GM23338 (cell line): ENCODE data around the gene CHSY1.

Experiments used
- CREB1 ChIP-seq: fragments of 250-450 bp; sonication (Bioruptor Pico); IDR thresholded peaks from 2 replicates; pipeline ENCODE4 v1.5.0; 2020; ENCODE audit warnings: low read depth, mild to moderate bottlenecking, moderate library complexity
- EZH2 ChIP-seq: fragments of 200-600 bp; sonication (generic); IDR thresholded peaks from one replicate; pipeline ENCODE4 v1.8.0; 2017; ENCODE audit warnings: antibody characterized with exemption, mild to moderate bottlenecking, low read depth; ENCODE audit not compliant: unreplicated experiment
- EZH2phosphoT487 ChIP-seq: fragments of 200-600 bp; sonication (generic); IDR thresholded peaks from one replicate; pipeline ENCODE4 v1.8.1; 2018; ENCODE audit warnings: antibody characterized with exemption; ENCODE audit not compliant: unreplicated experiment
- JUNB ChIP-seq: IDR thresholded peaks from one replicate; pipeline ENCODE4 v1.6.1; 2016; ENCODE audit warnings: antibody characterized with exemption; ENCODE audit not compliant: unreplicated experiment
- NANOG ChIP-seq: IDR thresholded peaks from 2 replicates; pipeline ENCODE4 v1.6.1; 2016; ENCODE audit warnings: antibody characterized with exemption, borderline replicate concordance
- POLR2AphosphoS5 ChIP-seq: IDR thresholded peaks from 2 replicates; pipeline ENCODE4 v1.6.1; 2016; ENCODE audit warnings: antibody characterized with exemption, low read depth
- STAT1 ChIP-seq: IDR thresholded peaks from one replicate; pipeline ENCODE4 v1.6.1; 2016; ENCODE audit warnings: antibody characterized with exemption; ENCODE audit not compliant: unreplicated experiment
- ZNF331 ChIP-seq: fragments of 250-450 bp; sonication (Bioruptor Pico); IDR thresholded peaks from 2 replicates; pipeline ENCODE4 v1.5.0; 2020; ENCODE audit warnings: low read depth, mild to moderate bottlenecking, moderate library complexity
- TF ChIP-seq, protein P1 (sequence below), 2 experiments: fragments of 200-600 bp in 1 of 2; sonication (generic) in 1 of 2; conservative IDR thresholded peaks; 2 replicates each; pipeline versions ENCODE4 v1.5.1 to v1.6.1; 2016 to 2017; ENCODE audit warnings: antibody characterized with exemption in 2 of 2, low read depth in 2 of 2, mild to moderate bottlenecking in 2 of 2, moderate library complexity in 1 of 2
- TF ChIP-seq, protein P2 (sequence below): IDR thresholded peaks from one replicate; pipeline ENCODE4 v1.6.1; 2018; ENCODE audit warnings: antibody characterized with exemption; ENCODE audit not compliant: unreplicated experiment
- TF ChIP-seq, protein P3 (sequence below): IDR thresholded peaks from 2 replicates; pipeline ENCODE4 v1.6.1; 2016; ENCODE audit warnings: antibody characterized with exemption
- TF ChIP-seq, protein P4 (sequence below): fragments of 250-450 bp; sonication (Bioruptor Pico); IDR thresholded peaks from 2 replicates; pipeline ENCODE4 v1.5.0; 2020; ENCODE audit warnings: mild to moderate bottlenecking, moderate library complexity

DNA sequence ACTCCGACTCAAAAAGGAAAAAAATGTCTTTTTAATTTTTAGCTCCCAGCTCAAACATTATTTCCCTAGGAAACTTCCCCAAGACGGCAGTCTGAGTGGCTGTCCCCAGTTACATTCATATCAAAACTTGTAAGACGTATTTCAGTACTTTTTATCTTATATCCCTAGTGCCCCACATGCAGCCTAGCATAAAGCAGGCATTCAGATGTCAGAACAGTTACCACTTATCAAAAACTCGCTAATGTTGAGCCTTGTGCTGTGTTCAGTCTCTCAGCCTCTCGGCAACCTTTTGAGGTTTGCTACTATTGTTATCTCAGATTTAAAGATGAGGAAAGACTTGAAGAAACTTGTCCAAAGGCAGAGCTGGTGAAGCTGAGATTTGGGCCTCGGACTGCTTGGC, 32.1 kb upstream of the CHSY1 start:
- TF ChIP-seq, protein P1, sequence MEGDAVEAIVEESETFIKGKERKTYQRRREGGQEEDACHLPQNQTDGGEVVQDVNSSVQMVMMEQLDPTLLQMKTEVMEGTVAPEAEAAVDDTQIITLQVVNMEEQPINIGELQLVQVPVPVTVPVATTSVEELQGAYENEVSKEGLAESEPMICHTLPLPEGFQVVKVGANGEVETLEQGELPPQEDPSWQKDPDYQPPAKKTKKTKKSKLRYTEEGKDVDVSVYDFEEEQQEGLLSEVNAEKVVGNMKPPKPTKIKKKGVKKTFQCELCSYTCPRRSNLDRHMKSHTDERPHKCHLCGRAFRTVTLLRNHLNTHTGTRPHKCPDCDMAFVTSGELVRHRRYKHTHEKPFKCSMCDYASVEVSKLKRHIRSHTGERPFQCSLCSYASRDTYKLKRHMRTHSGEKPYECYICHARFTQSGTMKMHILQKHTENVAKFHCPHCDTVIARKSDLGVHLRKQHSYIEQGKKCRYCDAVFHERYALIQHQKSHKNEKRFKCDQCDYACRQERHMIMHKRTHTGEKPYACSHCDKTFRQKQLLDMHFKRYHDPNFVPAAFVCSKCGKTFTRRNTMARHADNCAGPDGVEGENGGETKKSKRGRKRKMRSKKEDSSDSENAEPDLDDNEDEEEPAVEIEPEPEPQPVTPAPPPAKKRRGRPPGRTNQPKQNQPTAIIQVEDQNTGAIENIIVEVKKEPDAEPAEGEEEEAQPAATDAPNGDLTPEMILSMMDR (conservative IDR thresholded peaks at IDR 0.05; ENCODE audit: low read depth in 2 of 2), result no peak
- TF ChIP-seq POLR2AphosphoS5, result no peak
- TF ChIP-seq EZH2phosphoT487, result no peak
- no peak for TF ChIP-seq CREB1 (CRISPR knock-in tag)
- TF ChIP-seq, protein P2, sequence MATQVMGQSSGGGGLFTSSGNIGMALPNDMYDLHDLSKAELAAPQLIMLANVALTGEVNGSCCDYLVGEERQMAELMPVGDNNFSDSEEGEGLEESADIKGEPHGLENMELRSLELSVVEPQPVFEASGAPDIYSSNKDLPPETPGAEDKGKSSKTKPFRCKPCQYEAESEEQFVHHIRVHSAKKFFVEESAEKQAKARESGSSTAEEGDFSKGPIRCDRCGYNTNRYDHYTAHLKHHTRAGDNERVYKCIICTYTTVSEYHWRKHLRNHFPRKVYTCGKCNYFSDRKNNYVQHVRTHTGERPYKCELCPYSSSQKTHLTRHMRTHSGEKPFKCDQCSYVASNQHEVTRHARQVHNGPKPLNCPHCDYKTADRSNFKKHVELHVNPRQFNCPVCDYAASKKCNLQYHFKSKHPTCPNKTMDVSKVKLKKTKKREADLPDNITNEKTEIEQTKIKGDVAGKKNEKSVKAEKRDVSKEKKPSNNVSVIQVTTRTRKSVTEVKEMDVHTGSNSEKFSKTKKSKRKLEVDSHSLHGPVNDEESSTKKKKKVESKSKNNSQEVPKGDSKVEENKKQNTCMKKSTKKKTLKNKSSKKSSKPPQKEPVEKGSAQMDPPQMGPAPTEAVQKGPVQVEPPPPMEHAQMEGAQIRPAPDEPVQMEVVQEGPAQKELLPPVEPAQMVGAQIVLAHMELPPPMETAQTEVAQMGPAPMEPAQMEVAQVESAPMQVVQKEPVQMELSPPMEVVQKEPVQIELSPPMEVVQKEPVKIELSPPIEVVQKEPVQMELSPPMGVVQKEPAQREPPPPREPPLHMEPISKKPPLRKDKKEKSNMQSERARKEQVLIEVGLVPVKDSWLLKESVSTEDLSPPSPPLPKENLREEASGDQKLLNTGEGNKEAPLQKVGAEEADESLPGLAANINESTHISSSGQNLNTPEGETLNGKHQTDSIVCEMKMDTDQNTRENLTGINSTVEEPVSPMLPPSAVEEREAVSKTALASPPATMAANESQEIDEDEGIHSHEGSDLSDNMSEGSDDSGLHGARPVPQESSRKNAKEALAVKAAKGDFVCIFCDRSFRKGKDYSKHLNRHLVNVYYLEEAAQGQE, result no peak
- TF ChIP-seq EZH2, result no peak
- TF ChIP-seq STAT1, result no peak
- TF ChIP-seq JUNB, result no peak
- no peak for TF ChIP-seq NANOG
- TF ChIP-seq, protein P3, sequence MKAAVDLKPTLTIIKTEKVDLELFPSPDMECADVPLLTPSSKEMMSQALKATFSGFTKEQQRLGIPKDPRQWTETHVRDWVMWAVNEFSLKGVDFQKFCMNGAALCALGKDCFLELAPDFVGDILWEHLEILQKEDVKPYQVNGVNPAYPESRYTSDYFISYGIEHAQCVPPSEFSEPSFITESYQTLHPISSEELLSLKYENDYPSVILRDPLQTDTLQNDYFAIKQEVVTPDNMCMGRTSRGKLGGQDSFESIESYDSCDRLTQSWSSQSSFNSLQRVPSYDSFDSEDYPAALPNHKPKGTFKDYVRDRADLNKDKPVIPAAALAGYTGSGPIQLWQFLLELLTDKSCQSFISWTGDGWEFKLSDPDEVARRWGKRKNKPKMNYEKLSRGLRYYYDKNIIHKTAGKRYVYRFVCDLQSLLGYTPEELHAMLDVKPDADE, result no peak
- no peak for TF ChIP-seq ZNF331 (CRISPR knock-in tag)
- TF ChIP-seq, protein P4, sequence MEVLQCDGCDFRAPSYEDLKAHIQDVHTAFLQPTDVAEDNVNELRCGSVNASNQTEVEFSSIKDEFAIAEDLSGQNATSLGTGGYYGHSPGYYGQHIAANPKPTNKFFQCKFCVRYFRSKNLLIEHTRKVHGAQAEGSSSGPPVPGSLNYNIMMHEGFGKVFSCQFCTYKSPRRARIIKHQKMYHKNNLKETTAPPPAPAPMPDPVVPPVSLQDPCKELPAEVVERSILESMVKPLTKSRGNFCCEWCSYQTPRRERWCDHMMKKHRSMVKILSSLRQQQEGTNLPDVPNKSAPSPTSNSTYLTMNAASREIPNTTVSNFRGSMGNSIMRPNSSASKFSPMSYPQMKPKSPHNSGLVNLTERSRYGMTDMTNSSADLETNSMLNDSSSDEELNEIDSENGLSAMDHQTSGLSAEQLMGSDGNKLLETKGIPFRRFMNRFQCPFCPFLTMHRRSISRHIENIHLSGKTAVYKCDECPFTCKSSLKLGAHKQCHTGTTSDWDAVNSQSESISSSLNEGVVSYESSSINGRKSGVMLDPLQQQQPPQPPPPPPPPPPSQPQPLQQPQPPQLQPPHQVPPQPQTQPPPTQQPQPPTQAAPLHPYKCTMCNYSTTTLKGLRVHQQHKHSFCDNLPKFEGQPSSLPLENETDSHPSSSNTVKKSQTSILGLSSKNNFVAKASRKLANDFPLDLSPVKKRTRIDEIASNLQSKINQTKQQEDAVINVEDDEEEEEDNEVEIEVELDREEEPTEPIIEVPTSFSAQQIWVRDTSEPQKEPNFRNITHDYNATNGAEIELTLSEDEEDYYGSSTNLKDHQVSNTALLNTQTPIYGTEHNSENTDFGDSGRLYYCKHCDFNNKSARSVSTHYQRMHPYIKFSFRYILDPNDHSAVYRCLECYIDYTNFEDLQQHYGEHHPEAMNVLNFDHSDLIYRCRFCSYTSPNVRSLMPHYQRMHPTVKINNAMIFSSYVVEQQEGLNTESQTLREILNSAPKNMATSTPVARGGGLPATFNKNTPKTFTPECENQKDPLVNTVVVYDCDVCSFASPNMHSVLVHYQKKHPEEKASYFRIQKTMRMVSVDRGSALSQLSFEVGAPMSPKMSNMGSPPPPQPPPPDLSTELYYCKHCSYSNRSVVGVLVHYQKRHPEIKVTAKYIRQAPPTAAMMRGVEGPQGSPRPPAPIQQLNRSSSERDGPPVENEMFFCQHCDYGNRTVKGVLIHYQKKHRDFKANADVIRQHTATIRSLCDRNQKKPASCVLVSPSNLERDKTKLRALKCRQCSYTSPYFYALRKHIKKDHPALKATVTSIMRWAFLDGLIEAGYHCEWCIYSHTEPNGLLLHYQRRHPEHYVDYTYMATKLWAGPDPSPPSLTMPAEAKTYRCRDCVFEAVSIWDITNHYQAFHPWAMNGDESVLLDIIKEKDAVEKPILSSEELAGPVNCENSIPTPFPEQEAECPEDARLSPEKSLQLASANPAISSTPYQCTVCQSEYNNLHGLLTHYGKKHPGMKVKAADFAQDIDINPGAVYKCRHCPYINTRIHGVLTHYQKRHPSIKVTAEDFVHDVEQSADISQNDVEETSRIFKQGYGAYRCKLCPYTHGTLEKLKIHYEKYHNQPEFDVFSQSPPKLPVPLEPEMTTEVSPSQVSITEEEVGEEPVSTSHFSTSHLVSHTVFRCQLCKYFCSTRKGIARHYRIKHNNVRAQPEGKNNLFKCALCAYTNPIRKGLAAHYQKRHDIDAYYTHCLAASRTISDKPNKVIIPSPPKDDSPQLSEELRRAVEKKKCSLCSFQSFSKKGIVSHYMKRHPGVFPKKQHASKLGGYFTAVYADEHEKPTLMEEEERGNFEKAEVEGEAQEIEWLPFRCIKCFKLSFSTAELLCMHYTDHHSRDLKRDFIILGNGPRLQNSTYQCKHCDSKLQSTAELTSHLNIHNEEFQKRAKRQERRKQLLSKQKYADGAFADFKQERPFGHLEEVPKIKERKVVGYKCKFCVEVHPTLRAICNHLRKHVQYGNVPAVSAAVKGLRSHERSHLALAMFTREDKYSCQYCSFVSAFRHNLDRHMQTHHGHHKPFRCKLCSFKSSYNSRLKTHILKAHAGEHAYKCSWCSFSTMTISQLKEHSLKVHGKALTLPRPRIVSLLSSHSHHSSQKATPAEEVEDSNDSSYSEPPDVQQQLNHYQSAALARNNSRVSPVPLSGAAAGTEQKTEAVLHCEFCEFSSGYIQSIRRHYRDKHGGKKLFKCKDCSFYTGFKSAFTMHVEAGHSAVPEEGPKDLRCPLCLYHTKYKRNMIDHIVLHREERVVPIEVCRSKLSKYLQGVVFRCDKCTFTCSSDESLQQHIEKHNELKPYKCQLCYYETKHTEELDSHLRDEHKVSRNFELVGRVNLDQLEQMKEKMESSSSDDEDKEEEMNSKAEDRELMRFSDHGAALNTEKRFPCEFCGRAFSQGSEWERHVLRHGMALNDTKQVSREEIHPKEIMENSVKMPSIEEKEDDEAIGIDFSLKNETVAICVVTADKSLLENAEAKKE (CRISPR knock-in tag), result no peak
